HG02884 (cell line): Measurements from ENCODE around the gene PPM1L.
"Not testable (repeated sequence)": the region's sequence is repeated elsewhere in the genome, so short reads cannot be mapped to it uniquely, and the experiment has no call there.

Experiments
- ATAC-seq: cut with Tn5 transposase; IDR thresholded peaks from one replicate; pipeline ENCODE4 v1.9.1; 2021; ENCODE audit warnings: mild to moderate bottlenecking, moderate library complexity; ENCODE audit not compliant: unreplicated experiment

PPM1L gene

GRCh38 chr3:160973067-160973809, 217.2 kb downstream of the PPM1L start:
- ATAC-seq: no peak

GRCh38 chr3:160977773-160978172, 221.7 kb downstream of the PPM1L start:
- no peak for ATAC-seq

- ATAC-seq: peak; percentile 45
Measured at GRCh38 chr3:160980740-160981139, 224.7 kb downstream of the PPM1L start.

- peak; percentile 80 for ATAC-seq
Measured at GRCh38 chr3:160981217-160981938, 225.3 kb downstream of the PPM1L start.

GRCh38 chr3:160982491-160982890, 226.5 kb downstream of the PPM1L start:
- no peak for ATAC-seq

- not testable (repeated sequence) for ATAC-seq
Measured at GRCh38 chr3:160983900-160984299, 227.9 kb downstream of the PPM1L start.

GRCh38 chr3:160986069-160986468, 230.0 kb downstream of the PPM1L start:
- no peak for ATAC-seq

- no peak for ATAC-seq
Measured at GRCh38 chr3:160987982-160988964, 232.2 kb downstream of the PPM1L start.

GRCh38 chr3:160990446-160990845, 234.4 kb downstream of the PPM1L start:
- ATAC-seq: no peak

- no peak for ATAC-seq
Measured at GRCh38 chr3:160992712-160993111, 236.7 kb downstream of the PPM1L start.

- no peak for ATAC-seq
Measured at GRCh38 chr3:160996811-160997210, 240.8 kb downstream of the PPM1L start.

GRCh38 chr3:160998581-160998980, 242.6 kb downstream of the PPM1L start:
- ATAC-seq: no peak

- ATAC-seq: no peak
Measured at GRCh38 chr3:160999274-160999673, 243.2 kb downstream of the PPM1L start.

- no peak for ATAC-seq
Measured at GRCh38 chr3:161008086-161008485, 252.1 kb downstream of the PPM1L start.

- not testable (repeated sequence) for ATAC-seq
Measured at GRCh38 chr3:161010151-161010550, 254.1 kb downstream of the PPM1L start.

- no peak for ATAC-seq
Measured at GRCh38 chr3:161014843-161015749, 259.1 kb downstream of the PPM1L start.

- no peak for ATAC-seq
Measured at GRCh38 chr3:161016417-161017313, 260.6 kb downstream of the PPM1L start.

GRCh38 chr3:161017971-161018370, 261.9 kb downstream of the PPM1L start:
- ATAC-seq: no peak

- ATAC-seq: no peak
Measured at GRCh38 chr3:161020256-161020655, 264.2 kb downstream of the PPM1L start.
